K562 (cell line): ENCODE results near the gene PACSIN1. TPM values are rescaled to one million over a fixed set of nuclear protein-coding genes. Genes with fewer than 3 reads are reported as not detected.
A peak's percentile ranks its signal among the peaks of the same experiment; 100 is the strongest.

Experiments
- ATAC-seq: fragments of 200-7000 bp; cut with Tn5 transposase; 3 replicates; pipeline ENCODE4 v1.9.1; 2020; ENCODE audit warnings: moderate library complexity
- BruUV-seq: library from RNA; stranded (reverse); fragments of 400-500 nt; replicated peaks from 2 replicates; lab custom pipeline; 2021; lab: Mats Ljungman, UMichigan
- CTCF ChIA-PET: fragments of 300-600 bp; formaldehyde crosslinking; extraction: SDS; loops from one replicate; lab custom pipeline; 2021; ENCODE audit warnings: low intra/inter-chr PET ratio; lab: Yijun Ruan, JAX
- POLR2A ChIA-PET: fragments of 300-600, 350-650 bp; sonication (Branson Sonifier 250); formaldehyde crosslinking; extraction: SDS; loops from one replicate; lab custom pipeline; 2021; ENCODE audit warnings: antibody characterized with exemption, inconsistent platforms; lab: Yijun Ruan, JAX
- DNase-seq, 4 experiments: peaks; one replicate each; pipeline versions ENCODE4 v3.0.0 to v3.0.0-alpha.2; 2011 to 2018; ENCODE audit warnings: low spot score in 3 of 4, mixed read lengths in 3 of 4; ENCODE audit errors: extremely low read depth in 1 of 4
- FAIRE-seq: peaks from 2 replicates; lab custom pipeline; 2011; peaks lifted over from hg19 to GRCh38; lab: Jason Lieb, UNC
- H2AFZ ChIP-seq: 2 replicates; pipeline ENCODE4 v1.6.0; 2011; ENCODE audit warnings: low read depth, low read length, control low read depth, inconsistent platforms
- H3K27ac ChIP-seq: fragments of 200-600 bp; 3 replicates; pipeline ENCODE4 v1.8.0; 2011; ENCODE audit warnings: low read depth, mild to moderate bottlenecking, control low read depth, inconsistent platforms, low read length, moderate library complexity, mixed read lengths; ENCODE audit errors: extremely low read depth
- H3K27me3 ChIP-seq, 2 experiments: fragments of 300-600 bp in 1 of 2; 2 replicates in 1 of 2; 3 replicates in 1 of 2; pipeline versions ENCODE4 v1.6.0 to v1.8.0; 2011; ENCODE audit warnings: inconsistent platforms in 2 of 2, low read length in 2 of 2, mild to moderate bottlenecking in 1 of 2, mixed read lengths in 1 of 2, moderate library complexity in 1 of 2; ENCODE audit not compliant: control insufficient read depth in 2 of 2, insufficient read depth in 2 of 2
- H3K36me3 ChIP-seq: fragments of 300-600 bp; 3 replicates; pipeline ENCODE4 v1.8.0; 2011; ENCODE audit warnings: mild to moderate bottlenecking, low read length, inconsistent platforms; ENCODE audit not compliant: control insufficient read depth, insufficient read depth
- H3K4me1 ChIP-seq, 2 experiments: fragments of 200-600 bp in 1 of 2; replicated peaks in 1 of 2; 2 replicates in 1 of 2; 3 replicates in 1 of 2; pipeline versions ENCODE4 v1.5.1 to v1.8.0; 2011; ENCODE audit warnings: inconsistent platforms in 2 of 2, low read length in 2 of 2, mild to moderate bottlenecking in 1 of 2, mixed read lengths in 1 of 2, moderate library complexity in 1 of 2; ENCODE audit not compliant: control insufficient read depth in 2 of 2, insufficient read depth in 2 of 2
- H3K4me2 ChIP-seq: 2 replicates; pipeline ENCODE4 v1.6.1; 2011; ENCODE audit warnings: low read length, control low read depth, inconsistent platforms, mixed read lengths; ENCODE audit not compliant: insufficient read depth
- H3K4me3 ChIP-seq: fragments of 200-600 bp; sonication (generic), shearing (Covaris generic); 2 replicates; pipeline ENCODE4 v1.5.1; 2016; ENCODE audit warnings: control low read depth, inconsistent platforms
- H3K79me2 ChIP-seq: fragments of 200-600 bp; 3 replicates; pipeline ENCODE4 v1.8.0; 2011; ENCODE audit warnings: low read length, inconsistent platforms; ENCODE audit not compliant: control insufficient read depth, insufficient read depth
- H3K9ac ChIP-seq, 2 experiments: 2 replicates each; pipeline versions ENCODE4 v1.6.0 to v1.6.1; 2011; ENCODE audit warnings: low read depth in 2 of 2, low read length in 2 of 2, control low read depth in 1 of 2, inconsistent platforms in 1 of 2, mild to moderate bottlenecking in 1 of 2, mixed read lengths in 1 of 2; ENCODE audit not compliant: insufficient read depth in 1 of 2
- H3K9me1 ChIP-seq: one replicate; pipeline ENCODE4 v1.6.0; 2011; ENCODE audit warnings: inconsistent platforms, mild to moderate bottlenecking, low read length, moderate library complexity; ENCODE audit not compliant: control insufficient read depth, insufficient read depth
- H3K9me3 ChIP-seq: replicated peaks from 2 replicates; pipeline ENCODE4 v1.5.1; 2011; ENCODE audit warnings: low read depth, low read length, inconsistent platforms; ENCODE audit not compliant: control insufficient read depth, insufficient read depth
- H4K20me1 ChIP-seq: replicated peaks from 2 replicates; pipeline ENCODE4 v1.6.1; 2011; ENCODE audit warnings: low read length, inconsistent platforms, mixed read lengths; ENCODE audit not compliant: control insufficient read depth, insufficient read depth
- ADNP ChIP-seq: fragments of 200-800 bp; sonication (Bioruptor generic); IDR thresholded peaks from 2 replicates; pipeline ENCODE4 v1.6.1; 2016; ENCODE audit warnings: missing genetic modification characterization, missing compliant biosample characterization
- ARID1B ChIP-seq: fragments of 450-650 bp; IDR thresholded peaks from 2 replicates; pipeline ENCODE4 v1.6.1; 2016; ENCODE audit warnings: antibody characterized with exemption, mild to moderate bottlenecking, inconsistent platforms
- CBFA2T2 ChIP-seq: fragments of 450-650 bp; conservative IDR thresholded peaks from 2 replicates; pipeline ENCODE4 v1.6.1; 2017; ENCODE audit warnings: mild to moderate bottlenecking
- ESRRA ChIP-seq: fragments of 450-650 bp; IDR thresholded peaks from 2 replicates; pipeline ENCODE4 v1.6.1; 2014; ENCODE audit warnings: low read depth, mild to moderate bottlenecking, moderate library complexity, borderline replicate concordance
- MEIS2 ChIP-seq: fragments of 450-650 bp; IDR thresholded peaks from 2 replicates; pipeline ENCODE4 v1.6.1; 2014; ENCODE audit warnings: mild to moderate bottlenecking; ENCODE audit not compliant: partially characterized antibody
- MGA ChIP-seq: fragments of 450-650 bp; IDR thresholded peaks from 2 replicates; pipeline ENCODE4 v1.6.1; 2016; ENCODE audit warnings: mild to moderate bottlenecking, moderate library complexity
- NCOR1 ChIP-seq: fragments of 450-650 bp; IDR thresholded peaks from 2 replicates; pipeline ENCODE4 v1.6.1; 2016; ENCODE audit warnings: mild to moderate bottlenecking, moderate library complexity
- PHB2 ChIP-seq: fragments of 450-650 bp; IDR thresholded peaks from 2 replicates; pipeline ENCODE4 v1.6.1; 2017; ENCODE audit warnings: low read depth
- RBM25 ChIP-seq: fragments of 200-400 bp; formaldehyde crosslinking; IDR thresholded peaks from 2 replicates; pipeline ENCODE4 v1.6.1; 2018; ENCODE audit warnings: low read length, low read depth, moderate library complexity; ENCODE audit not compliant: severe bottlenecking
- SIN3B ChIP-seq: fragments of 450-650 bp; IDR thresholded peaks from 2 replicates; pipeline ENCODE4 v1.6.1; 2017; ENCODE audit warnings: low read depth, mild to moderate bottlenecking, moderate library complexity
- SMARCA5 ChIP-seq: fragments of 450-650 bp; IDR thresholded peaks from 2 replicates; pipeline ENCODE4 v1.6.1; 2016
- TOE1 ChIP-seq, 2 experiments: fragments of 450-650 bp in 1 of 2; sonication (generic) in 1 of 2; formaldehyde crosslinking in 1 of 2; IDR thresholded peaks; 2 replicates each; pipeline versions ENCODE4 v1.7.1 to v1.8.0; 2016 to 2022; ENCODE audit warnings: borderline replicate concordance in 2 of 2, mild to moderate bottlenecking in 2 of 2, antibody characterized with exemption in 1 of 2, inconsistent platforms in 1 of 2, low read depth in 1 of 2, missing genetic modification reagents in 1 of 2, moderate library complexity in 1 of 2
- WGBS: fragments of 100-300 bp; shearing (Covaris generic); methylation state at CpG from one replicate; pipeline ENCODE4 v1.1.6; 2016; ENCODE audit warnings: low coverage, mixed read lengths; ENCODE audit not compliant: insufficient coverage; ENCODE audit errors: missing lambda C conversion rate; 5-methylcytosine and 5-hydroxymethylcytosine counted together
- in situ Hi-C: fragments of 300-500 bp; cut with MboI; formaldehyde crosslinking; loops from 4 replicates; pipeline ENCODE4 v1.15.0; 2018; ENCODE audit warnings: inconsistent platforms, mixed read lengths
- intact Hi-C: fragments of 100-400 bp; cut with micrococcal nuclease; formaldehyde crosslinking; loops from 2 replicates; pipeline ENCODE4 v1.14.2; 2022
- polyA plus RNA-seq, 8 experiments: library from polyadenylated mRNA; depleted of rRNA in 4 of 8; stranded (reverse) in 5 of 8; unstranded in 3 of 8; fragments of >200 nt; fragmentation: Nextera tagmentation in 2 of 8; fragmentation: Illumina TruSeq in 1 of 8; extraction: Ambion mirVana in 2 of 8; extraction: Trizol in 1 of 8; gene quantifications; 2 replicates each; pipeline versions ENCODE4 v1.2.1 to v1.2.3, GENCODE V29; 2011 to 2014; ENCODE audit warnings: inconsistent platforms in 1 of 8, missing spikeins in 1 of 8
- total RNA-seq, 7 experiments: library from RNA; depleted of rRNA in 6 of 7; stranded (reverse); fragments of >200 nt in 6 of 7; fragmentation: Illumina TruSeq in 2 of 7; extraction: Trizol in 2 of 7; gene quantifications; 2 replicates each; pipeline versions ENCODE4 v1.2.1 to v1.2.3, GENCODE V29; 2011 to 2021; ENCODE audit warnings: low replicate concordance in 1 of 7

The PACSIN1 gene
- total and polyA plus RNA-seq, 9 of the 15 experiments (the other 6 are each of a cell fraction or from before 2014, with no cell fraction given), result 0.01 to 1.7 (median 0.45) TPM

- in situ Hi-C loops, result no loop called here
- Histone ChIP-seq H3K27ac (no peak overlapping the region), H2AFZ (peak overlapping the region; percentile 78), H3K4me2 (peak overlapping the region; percentile 43; the same call in 1 of the 2 replicates), H3K4me3 (no peak overlapping the region), H3K4me1 (peaks cover 20 to 50% of the 10 kb centered on the region in 2 experiments; a peak in 4 of 5 replicates), H3K36me3 (no peaks in the 10 kb centered on the region), H3K9me3 (no peaks in the 10 kb centered on the region), H3K9me1 (peaks cover 4% of the 10 kb centered on the region), H3K79me2 (no peaks in the 10 kb centered on the region), H3K9ac (peak overlapping the region in 1 of 2 experiments; percentile 45; a peak in 2 of 4 replicates), H4K20me1 (no peaks in the 10 kb centered on the region), H3K27me3 (no peaks in the 10 kb centered on the region)
- peak; percentile 70 for ATAC-seq
- no TSS peak for BruUV-seq
- ChIA-PET POLR2A (interaction anchor here (0.5 to 1.6 kb wide), 6 partner anchors 9 to 239 kb away, joined by 3 to 8 read pairs (median 4); no protein-coding TSS in a partner anchor), CTCF (interaction anchor here (0.5 kb wide), 1 partner anchor 727 kb away, joined by 3 read pairs; no protein-coding TSS in a partner anchor)
- DNase-seq, result peak; percentile 73 to 82 (median 78)
- 4% methylated on average over 4 of the region's 4 CpGs for WGBS
- FAIRE-seq, result peak; percentile 49
- intact Hi-C loops, result no loop called here
- peak; percentile 58; the same call in 1 of the 2 replicates for TF ChIP-seq TOE1 (IDR thresholded peaks at IDR 0.05; ENCODE audit: borderline replicate concordance)
- TF ChIP-seq TOE1 (CRISPR knock-in tag; IDR thresholded peaks at IDR 0.05; ENCODE audit: borderline replicate concordance, low read depth), result no peak
- no peak for TF ChIP-seq MGA
- peak; percentile 84 for TF ChIP-seq RBM25
- TF ChIP-seq SIN3B, result no peak
- TF ChIP-seq NCOR1, result no peak; the same call in 1 of the 2 replicates
- no peak for TF ChIP-seq MEIS2
- TF ChIP-seq PHB2, result 0 out of 2 replicates have a peak, but pooled peaks have one; percentile 35
- TF ChIP-seq ESRRA, result 0 out of 2 replicates have a peak, but pooled peaks have one; percentile 39
- peak; percentile 72 for TF ChIP-seq CBFA2T2
- TF ChIP-seq ARID1B, result peak; percentile 88
- peak; percentile 98 for TF ChIP-seq SMARCA5
- peak; percentile 91 for TF ChIP-seq ADNP (tag)
Observed at GRCh38 chr6:34517461-34517881, 51.6 kb downstream of the PACSIN1 start.
